IPS-NIHi7 (cell line): ENCODE results near the gene ZNF208.
A peak's percentile ranks its signal among the peaks of the same experiment; 100 is the strongest.
"Not testable (repeated sequence)": the region's sequence is repeated elsewhere in the genome, so short reads cannot be mapped to it uniquely, and the experiment has no call there.

ENCODE experiments used
- DNase-seq: peaks from one replicate; pipeline ENCODE4 v3.0.0; 2012; ENCODE audit warnings: mixed read lengths; ENCODE audit errors: extremely low spot score

ZNF208 gene

GRCh38 chr19:22010437-22011143 is at the start of gene ZNF208:
Gene ZNF208, minus strand, starts transcription at chr19:22010943. Its CDS starts 149 bp downstream, at chr19:22010794.
- DNase-seq, result not testable (repeated sequence)

GRCh38 chr19:22052644-22053013 is 41.9 kb upstream of the ZNF208 start:
- DNase-seq, result no peak

GRCh38 chr19:22041151-22041550 is 30.4 kb upstream of the ZNF208 start:
- DNase-seq, result not testable (repeated sequence)

GRCh38 chr19:22030680-22031079 is 19.9 kb upstream of the ZNF208 start:
- DNase-seq, result no peak

DNA sequence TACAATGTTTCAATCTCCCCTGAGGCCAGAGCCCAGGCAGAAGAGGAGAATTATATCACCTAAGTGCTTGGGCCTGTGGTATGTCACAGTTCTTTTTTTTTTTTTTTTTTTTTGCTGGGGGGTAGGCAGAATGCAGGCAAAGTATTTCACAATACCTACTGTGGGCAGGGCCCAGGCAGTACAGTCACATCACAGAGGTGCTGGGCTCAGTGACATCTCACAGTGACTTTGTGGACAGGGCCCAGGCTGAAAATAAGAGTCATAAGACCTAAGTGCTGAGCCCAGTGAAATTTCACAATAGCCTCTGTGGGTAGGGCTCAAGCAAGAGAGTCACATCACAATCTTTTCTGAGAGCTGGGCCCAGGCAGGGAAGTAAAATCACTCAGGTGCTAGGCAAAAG is 15.9 kb upstream of the ZNF208 start:
- DNase-seq, result no peak

- not testable (repeated sequence) for DNase-seq
These were observed 14.8 kb upstream of the ZNF208 start for GRCh38 chr19:22025539-22025938.

GRCh38 chr19:21970466-21970865 is 40.3 kb downstream of the ZNF208 start:
- DNase-seq, result no peak

GRCh38 chr19:21947775-21948174 is 63.0 kb downstream of the ZNF208 start:
- peak; percentile 12 for DNase-seq

- DNase-seq, result no peak
These were observed 70.1 kb downstream of the ZNF208 start for GRCh38 chr19:21940684-21941083.

DNA sequence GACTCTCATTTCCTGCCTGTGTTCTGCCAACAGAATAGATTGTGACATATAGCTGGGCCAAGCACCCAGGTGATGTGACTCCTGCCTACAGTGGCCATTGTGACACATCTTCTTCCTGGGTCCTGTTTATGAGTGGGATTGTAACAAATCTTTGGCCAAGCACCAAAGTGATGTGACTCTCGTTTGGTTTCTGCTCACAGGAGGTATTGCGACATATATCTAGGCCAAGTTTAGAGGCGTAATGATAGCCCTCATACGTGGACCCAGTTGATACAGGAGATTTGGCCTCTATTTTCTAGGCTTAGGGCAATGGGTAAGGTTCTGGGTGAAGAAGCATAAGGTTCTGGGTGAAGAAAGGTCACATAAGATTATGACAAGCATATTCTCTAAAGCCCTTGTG is 76.2 kb downstream of the ZNF208 start:
- no peak for DNase-seq

- no peak for DNase-seq
These were observed 76.6 kb downstream of the ZNF208 start for GRCh38 chr19:21934131-21934530.

DNA sequence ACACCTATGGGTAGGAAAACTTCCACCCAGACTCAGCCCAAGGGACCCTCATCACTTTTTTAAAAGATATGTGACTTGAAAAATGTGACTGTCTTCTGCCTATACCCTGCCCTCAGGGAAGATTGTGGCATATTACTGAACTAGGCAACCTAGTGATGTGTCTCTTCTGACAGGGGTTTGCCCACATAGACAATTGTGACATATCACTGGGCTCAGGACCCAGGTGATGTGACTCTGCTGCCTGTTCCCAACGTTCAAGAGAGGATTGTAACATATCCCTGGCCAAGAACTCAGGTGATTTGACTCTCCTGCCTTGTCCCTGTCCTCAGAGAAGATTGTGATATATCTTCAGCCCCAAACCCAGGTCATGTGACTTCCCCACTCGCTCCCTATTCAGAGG is 88.5 kb downstream of the ZNF208 start:
- DNase-seq, result no peak

DNA sequence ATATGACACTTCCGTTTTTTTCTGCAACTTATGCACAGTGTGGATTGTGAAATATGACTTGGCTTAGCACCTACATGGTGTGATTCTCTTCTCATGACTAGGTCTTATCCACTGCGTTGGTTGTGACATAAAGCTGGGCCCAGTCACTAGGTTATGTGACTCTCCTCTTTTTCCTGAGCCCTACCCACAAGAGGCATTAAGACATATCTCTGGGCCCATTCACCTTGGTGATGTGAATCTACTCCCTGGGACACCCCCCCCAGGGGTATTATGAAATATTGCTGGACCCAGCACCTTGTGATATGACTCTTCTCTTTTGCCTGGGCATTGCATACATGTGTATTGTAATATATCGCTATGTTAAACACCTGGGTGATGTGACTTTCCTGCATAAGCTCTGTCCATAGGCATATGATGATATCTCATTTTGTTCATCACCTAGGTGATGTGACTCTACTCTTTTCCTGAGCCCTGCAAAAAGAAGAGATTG is 89.0 kb downstream of the ZNF208 start:
- DNase-seq, result no peak

- DNase-seq, result no peak
These were observed 95.3 kb downstream of the ZNF208 start for GRCh38 chr19:21915411-21915810.

DNA sequence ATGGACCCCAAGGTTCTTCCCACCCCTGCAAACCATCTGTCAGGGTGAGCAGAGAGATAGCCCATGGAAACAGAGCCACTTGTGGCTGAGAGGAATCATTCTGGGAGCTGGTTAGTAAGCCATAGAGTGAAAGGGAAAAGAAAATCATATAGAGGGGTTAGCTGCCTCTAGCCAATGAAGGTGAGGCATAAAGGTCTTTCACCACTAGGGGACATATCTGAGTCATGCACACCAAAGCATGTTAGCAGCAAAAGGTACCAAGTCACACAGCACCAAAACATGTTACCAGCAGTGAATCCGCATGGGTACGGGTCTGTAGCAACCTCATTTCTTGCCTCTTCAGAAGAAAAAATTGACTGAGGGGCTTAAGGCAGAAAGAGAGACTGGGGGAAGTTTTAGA is 98.1 kb downstream of the ZNF208 start:
- DNase-seq, result peak; percentile 10

DNA sequence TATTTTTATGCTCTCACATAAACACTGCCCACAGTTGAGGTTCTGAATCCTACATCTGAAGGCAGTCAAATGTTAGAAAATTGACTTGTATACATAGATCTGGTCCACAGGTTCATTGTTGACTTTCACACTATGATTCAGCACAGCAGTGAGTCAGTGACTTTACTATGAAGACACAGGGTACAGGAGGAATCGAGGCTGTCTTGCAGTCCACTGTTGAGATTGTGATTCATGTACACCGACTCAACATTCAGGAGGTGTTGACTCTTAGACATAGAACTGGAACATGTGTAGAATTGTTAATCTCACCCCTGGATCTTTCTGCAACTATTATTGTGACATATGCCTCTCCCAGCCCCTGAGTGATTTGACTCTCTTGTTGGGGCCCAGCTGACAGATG is 100.4 kb downstream of the ZNF208 start:
- no peak for DNase-seq

DNA sequence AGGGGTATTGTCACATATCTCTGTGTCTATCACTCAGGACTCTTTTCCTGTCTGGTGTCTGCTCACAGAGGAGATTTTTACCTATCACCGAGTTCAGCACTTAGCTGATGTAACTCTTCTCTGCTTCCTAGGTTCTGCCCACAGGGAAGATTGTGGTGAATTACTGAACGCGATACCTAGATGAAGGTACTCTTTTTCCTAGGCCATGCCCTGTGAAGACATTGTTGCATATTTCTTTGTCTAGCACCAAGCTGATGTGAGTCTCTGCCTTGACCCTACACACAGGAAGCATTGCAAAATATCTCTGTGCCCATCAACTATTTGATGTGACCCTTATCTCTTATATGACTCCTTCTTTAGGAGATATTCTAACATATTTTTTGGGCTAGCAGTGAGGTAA is 102.7 kb downstream of the ZNF208 start:
- no peak for DNase-seq

- DNase-seq, result no peak
These were observed 103.2 kb downstream of the ZNF208 start for GRCh38 chr19:21907516-21907915.

GRCh38 chr19:21902571-21902970 is 108.2 kb downstream of the ZNF208 start:
- no peak for DNase-seq

- no peak for DNase-seq
These were observed 108.9 kb downstream of the ZNF208 start for GRCh38 chr19:21901861-21902260.

DNA sequence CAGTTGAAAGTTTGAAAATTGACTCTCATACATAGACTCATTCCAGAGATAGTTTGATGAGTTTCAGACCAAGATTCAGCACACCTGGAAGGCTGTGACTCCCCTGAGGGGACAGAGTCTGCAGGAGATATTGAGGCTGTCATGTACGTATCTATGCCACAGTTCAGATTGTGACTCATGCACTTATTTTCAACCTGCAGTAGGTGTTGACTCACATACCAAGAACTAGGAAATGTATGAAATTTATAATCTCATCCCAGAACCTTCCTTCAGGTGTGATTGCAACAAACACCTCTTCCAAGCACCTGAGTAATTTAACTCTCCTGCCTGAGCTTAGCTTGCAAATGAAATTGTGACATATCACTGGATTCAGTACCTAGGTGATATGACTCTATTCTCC is 110.3 kb downstream of the ZNF208 start:
- no peak for DNase-seq

DNA sequence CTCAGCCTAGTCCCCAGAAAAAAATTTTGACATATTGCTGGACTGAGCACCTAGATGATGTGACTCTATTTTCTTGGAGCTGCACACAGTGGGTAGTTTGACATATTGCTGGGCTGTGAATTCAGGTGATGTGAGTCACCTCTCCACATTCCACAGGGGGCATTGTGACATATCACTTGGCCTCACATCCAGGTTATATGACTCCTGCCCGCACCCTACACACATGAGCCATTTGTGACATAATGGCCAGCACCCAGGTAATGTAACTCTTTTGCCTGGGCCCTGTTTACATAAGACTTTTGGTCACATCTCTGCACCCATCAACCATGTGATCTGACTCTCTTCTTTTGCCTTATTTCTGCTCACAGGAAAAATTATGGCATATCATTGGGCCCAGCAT is 119.7 kb downstream of the ZNF208 start:
- no peak for DNase-seq

- not testable (repeated sequence) for DNase-seq
These were observed 120.7 kb downstream of the ZNF208 start for GRCh38 chr19:21890017-21890416.

DNA sequence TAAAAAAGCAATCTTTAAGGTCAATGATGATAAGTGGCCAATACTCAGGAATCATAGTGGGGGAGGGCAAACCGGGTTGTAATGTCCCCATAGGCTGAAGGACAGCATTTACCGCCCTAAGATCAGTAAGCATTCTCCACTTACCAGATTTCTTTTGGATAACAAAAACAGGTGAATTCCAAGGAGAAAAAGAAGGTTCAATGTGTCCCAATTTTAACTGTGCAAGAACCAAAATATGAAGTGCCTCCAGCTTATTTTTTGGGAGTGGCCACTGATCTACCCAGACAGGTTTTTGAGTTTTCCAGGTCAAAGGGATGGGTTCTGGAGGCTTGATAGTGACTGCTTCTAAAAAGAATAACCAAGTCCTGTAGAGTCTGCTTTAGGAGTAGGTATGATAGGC is 125.2 kb downstream of the ZNF208 start:
- DNase-seq, result not testable (repeated sequence)
